HL-60 (cell line): ENCODE results near the gene RIPK4.
"Not testable (repeated sequence)": the region's sequence is repeated elsewhere in the genome, so short reads cannot be mapped to it uniquely, and the experiment has no call there.

Experiments
- DNase-seq, 2 experiments: peaks; one replicate each; pipeline ENCODE4 v3.0.0-alpha.2; 2010 to 2020; ENCODE audit warnings: low read depth in 1 of 2, low spot score in 1 of 2
- H3K27ac ChIP-seq: fragments of 250-450 bp; sonication (Bioruptor Pico); replicated peaks from 2 replicates; pipeline ENCODE4 v1.5.1; 2020; ENCODE audit warnings: mild to moderate bottlenecking, moderate library complexity
- H3K27me3 ChIP-seq: fragments of 250-450 bp; sonication (Bioruptor Pico); 2 replicates; pipeline ENCODE4 v1.5.1; 2021; ENCODE audit warnings: mild to moderate bottlenecking, moderate library complexity; ENCODE audit not compliant: insufficient read depth, poor library complexity, severe bottlenecking
- H3K4me3 ChIP-seq: replicated peaks from 2 replicates; pipeline ENCODE4 v1.5.1; 2011; ENCODE audit warnings: mild to moderate bottlenecking, control low read depth, low read length; ENCODE audit not compliant: insufficient read depth
- GABPA ChIP-seq: IDR thresholded peaks from 2 replicates; pipeline ENCODE4 v1.6.1; 2012; ENCODE audit warnings: low read depth
- POLR2AphosphoS5 ChIP-seq: IDR thresholded peaks from 2 replicates; pipeline ENCODE4 v1.6.1; 2012; ENCODE audit warnings: low read depth
- SPI1 ChIP-seq: IDR thresholded peaks from 2 replicates; pipeline ENCODE4 v1.6.1; 2012; ENCODE audit warnings: low read depth, mild to moderate bottlenecking, borderline replicate concordance
- TF ChIP-seq, protein P1 (sequence below): IDR thresholded peaks from one replicate; pipeline ENCODE4 v1.5.1; 2011; ENCODE audit warnings: low read length, control low read depth, inconsistent platforms; ENCODE audit not compliant: insufficient read depth
- TF ChIP-seq, protein P2 (sequence below): IDR thresholded peaks from 2 replicates; pipeline ENCODE4 v1.6.1; 2012; ENCODE audit warnings: low read depth; ENCODE audit not compliant: insufficient replicate concordance

The RIPK4 gene

DNA sequence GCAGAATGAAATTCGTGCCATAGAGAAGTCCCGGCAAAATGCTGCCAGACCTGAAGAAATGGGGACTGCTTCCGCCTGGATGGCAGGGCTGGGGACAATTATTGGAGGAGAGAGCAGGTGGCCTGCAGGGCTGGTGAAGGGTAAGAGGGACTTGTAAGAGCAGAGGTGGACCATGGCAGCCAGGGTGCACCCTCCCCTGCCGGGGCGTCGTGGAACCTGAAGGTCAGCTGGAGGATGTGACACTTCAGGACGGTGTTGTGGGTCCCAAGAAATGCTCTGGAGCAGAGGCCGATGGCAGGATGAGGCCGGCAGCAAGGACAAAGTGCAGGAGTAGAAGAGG lies 40.3 kb downstream of the RIPK4 start:
- Histone ChIP-seq H3K4me3 (no peak overlapping the region), H3K27ac (no peak overlapping the region), H3K27me3 (peaks cover 19% of the 10 kb centered on the region)
- no peak for DNase-seq
- TF ChIP-seq, protein P1, sequence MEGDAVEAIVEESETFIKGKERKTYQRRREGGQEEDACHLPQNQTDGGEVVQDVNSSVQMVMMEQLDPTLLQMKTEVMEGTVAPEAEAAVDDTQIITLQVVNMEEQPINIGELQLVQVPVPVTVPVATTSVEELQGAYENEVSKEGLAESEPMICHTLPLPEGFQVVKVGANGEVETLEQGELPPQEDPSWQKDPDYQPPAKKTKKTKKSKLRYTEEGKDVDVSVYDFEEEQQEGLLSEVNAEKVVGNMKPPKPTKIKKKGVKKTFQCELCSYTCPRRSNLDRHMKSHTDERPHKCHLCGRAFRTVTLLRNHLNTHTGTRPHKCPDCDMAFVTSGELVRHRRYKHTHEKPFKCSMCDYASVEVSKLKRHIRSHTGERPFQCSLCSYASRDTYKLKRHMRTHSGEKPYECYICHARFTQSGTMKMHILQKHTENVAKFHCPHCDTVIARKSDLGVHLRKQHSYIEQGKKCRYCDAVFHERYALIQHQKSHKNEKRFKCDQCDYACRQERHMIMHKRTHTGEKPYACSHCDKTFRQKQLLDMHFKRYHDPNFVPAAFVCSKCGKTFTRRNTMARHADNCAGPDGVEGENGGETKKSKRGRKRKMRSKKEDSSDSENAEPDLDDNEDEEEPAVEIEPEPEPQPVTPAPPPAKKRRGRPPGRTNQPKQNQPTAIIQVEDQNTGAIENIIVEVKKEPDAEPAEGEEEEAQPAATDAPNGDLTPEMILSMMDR: no peak
- TF ChIP-seq, protein P2, sequence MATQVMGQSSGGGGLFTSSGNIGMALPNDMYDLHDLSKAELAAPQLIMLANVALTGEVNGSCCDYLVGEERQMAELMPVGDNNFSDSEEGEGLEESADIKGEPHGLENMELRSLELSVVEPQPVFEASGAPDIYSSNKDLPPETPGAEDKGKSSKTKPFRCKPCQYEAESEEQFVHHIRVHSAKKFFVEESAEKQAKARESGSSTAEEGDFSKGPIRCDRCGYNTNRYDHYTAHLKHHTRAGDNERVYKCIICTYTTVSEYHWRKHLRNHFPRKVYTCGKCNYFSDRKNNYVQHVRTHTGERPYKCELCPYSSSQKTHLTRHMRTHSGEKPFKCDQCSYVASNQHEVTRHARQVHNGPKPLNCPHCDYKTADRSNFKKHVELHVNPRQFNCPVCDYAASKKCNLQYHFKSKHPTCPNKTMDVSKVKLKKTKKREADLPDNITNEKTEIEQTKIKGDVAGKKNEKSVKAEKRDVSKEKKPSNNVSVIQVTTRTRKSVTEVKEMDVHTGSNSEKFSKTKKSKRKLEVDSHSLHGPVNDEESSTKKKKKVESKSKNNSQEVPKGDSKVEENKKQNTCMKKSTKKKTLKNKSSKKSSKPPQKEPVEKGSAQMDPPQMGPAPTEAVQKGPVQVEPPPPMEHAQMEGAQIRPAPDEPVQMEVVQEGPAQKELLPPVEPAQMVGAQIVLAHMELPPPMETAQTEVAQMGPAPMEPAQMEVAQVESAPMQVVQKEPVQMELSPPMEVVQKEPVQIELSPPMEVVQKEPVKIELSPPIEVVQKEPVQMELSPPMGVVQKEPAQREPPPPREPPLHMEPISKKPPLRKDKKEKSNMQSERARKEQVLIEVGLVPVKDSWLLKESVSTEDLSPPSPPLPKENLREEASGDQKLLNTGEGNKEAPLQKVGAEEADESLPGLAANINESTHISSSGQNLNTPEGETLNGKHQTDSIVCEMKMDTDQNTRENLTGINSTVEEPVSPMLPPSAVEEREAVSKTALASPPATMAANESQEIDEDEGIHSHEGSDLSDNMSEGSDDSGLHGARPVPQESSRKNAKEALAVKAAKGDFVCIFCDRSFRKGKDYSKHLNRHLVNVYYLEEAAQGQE: no peak
- TF ChIP-seq GABPA (no peak), POLR2AphosphoS5 (no peak)

DNA sequence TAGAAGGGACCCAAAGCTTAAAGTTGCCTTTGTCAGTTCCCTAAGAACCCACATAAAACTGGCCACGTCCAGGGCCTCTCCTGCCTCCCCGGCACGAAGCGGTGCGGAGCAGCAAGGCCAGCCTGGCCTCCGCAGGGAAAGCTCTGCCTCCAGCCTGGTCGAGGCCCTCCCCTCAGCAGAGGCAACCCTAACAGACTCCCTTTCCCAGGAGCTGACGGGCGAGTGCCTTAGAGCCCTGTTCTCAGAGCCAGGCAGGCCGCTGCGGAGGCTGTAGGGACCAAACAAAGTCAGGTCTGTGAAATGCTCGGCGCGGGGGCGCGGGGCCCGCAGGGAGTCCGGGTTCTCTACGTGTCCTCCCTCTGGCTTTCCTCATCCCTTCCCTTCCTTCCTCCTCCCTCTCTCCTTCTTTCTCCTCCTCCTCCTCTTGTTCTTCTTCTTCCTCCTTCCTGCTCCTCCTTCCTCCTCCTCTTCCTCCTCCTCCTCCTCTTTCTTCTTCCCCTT lies 40.7 kb downstream of the RIPK4 start:
- TF ChIP-seq GABPA (no peak), SPI1 (no peak), POLR2AphosphoS5 (no peak)
- TF ChIP-seq, protein P2: no peak
- TF ChIP-seq, protein P1: no peak
- peaks cover 19% of the 10 kb centered on the region for H3K27me3 ChIP-seq
- no peak for DNase-seq
- no peak overlapping the region for H3K27ac ChIP-seq
- no peak overlapping the region for H3K4me3 ChIP-seq

DNA sequence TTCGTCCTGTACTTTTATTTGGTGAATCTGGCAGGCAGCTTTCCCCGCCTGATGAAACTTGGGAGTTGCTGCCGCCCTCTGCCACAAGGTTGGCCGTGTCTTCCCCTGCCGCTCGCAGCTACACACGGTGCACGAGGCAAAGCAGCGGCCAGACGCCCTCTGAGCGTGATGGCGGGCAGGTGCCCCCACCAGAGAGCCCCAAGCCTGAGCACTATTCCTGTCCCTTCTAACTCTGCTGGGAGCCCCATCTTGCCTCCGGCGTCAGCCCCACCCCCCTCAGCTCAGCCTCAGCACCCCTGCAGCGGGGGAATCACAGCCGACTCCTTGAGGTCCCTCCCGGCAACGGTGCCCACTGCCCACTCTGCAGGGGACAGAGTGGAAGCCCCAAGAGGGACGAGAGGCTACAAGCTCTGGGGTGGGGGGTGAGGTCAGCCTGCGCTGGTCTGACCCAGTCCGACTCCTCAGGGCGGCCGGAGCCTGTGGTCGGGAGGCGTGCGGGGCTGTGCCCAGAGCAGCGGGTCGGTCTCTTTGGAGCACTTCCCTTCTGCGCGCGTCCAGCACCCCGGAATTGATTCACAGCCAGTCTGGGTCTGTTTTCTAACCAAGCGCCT lies 41.3 kb downstream of the RIPK4 start:
- no peak for DNase-seq
- Histone ChIP-seq H3K27ac (no peak overlapping the region), H3K27me3 (peaks cover 14% of the 10 kb centered on the region), H3K4me3 (no peak overlapping the region)
- TF ChIP-seq, protein P1: no peak
- TF ChIP-seq, protein P2: no peak
- TF ChIP-seq SPI1: no peak
- TF ChIP-seq POLR2AphosphoS5: no peak
- TF ChIP-seq GABPA: no peak

DNA sequence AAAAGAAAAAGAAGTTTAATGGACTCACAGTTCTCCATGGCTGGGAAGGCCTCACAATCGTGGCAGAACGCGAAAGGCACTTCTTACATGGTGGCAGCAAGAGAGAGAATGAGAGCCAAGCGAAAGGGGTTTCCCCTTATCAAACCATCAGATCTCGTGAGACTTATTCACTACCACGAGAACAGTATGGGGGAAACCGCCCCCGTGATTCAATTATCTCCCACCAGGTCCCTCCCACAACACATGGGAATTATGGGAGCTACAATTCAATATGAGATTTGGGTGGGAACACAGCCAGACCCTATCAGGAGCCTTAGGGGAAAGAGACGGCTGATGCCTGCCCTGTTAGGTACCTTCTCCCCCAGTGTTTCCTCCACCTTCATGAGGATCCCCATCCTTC lies 43.0 kb downstream of the RIPK4 start:
- not testable (repeated sequence) for H3K27ac ChIP-seq, DNase-seq, H3K4me3 ChIP-seq
- peaks cover 13% of the 10 kb centered on the region for H3K27me3 ChIP-seq
